ENCODE measurements around the gene C12orf56.

The C12orf56 gene

DNA sequence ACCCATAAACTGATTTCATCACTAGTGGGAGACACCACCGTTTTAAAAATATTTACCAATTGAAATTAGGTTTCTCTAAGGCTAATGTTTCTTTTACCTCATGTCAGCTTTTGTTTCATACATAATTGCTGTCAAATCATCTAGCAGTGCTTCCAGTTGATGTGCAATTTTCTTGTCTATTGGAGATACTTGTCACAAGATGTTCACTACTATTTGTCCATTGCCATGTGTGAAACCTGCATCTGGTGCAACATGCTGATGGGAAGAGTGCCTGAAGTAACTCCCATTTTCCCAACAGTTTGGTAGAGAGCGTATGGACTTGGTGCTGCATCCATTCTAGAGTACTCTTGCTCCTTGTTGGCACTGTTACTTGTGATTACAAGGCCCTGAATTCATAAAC, 23.3 kb upstream of the C12orf56 start:
- no peaks in the 10 kb centered on the region for H3K4me1 ChIP-seq
- no peak overlapping the region for H3K27ac ChIP-seq
- peaks cover 0 to 96% (median 50%) of the 10 kb centered on the region in 11 experiments; a peak in 20 of 22 replicates for H4K20me1 ChIP-seq
- TF ChIP-seq Cebpa-rat (IDR thresholded peaks at IDR 0.05) = no peak
- H3K4me2 ChIP-seq = no peak overlapping the region
- H3K27me3 ChIP-seq = no peaks in the 10 kb centered on the region
- H3K9ac ChIP-seq = no peak overlapping the region
- H3K9me3 ChIP-seq (replicated peaks in 1 of 11) = no peaks in the 10 kb centered on the region
- no peak overlapping the region for H3K4me3 ChIP-seq
- H3K36me3 ChIP-seq = peaks cover 97 to 100% (median 99%) of the 10 kb centered on the region in 11 experiments

DNA sequence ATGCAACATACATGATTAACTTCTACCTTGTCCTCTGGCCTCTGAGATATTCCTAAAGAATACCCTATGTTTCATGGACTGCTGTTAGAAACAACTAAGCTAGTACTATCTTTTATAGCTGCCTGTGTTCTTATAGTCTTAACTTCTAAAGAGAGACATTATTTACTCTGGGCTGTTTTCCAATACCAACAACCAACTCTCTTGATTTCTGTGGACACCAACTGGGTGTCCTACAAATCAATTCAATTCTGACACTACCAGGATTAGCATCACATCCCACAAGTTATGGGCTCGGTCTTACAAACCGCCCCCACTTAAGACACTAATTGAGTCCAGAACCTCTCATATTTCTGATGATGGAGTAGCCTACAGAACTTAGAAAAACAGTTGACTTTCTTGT, 21.9 kb upstream of the C12orf56 start:
- Histone ChIP-seq H3K9ac (no peak overlapping the region), H4K20me1 (peaks cover 8 to 96% (median 65%) of the 10 kb centered on the region in 11 experiments; a peak in 20 of 22 replicates), H3K27ac (no peak overlapping the region), H3K4me2 (no peak overlapping the region), H3K27me3 (no peaks in the 10 kb centered on the region), H3K9me3 (replicated peaks in 1 of 11) (no peaks in the 10 kb centered on the region), H3K4me3 (no peak overlapping the region), H3K36me3 (peaks cover 83 to 100% (median 93%) of the 10 kb centered on the region in 11 experiments), H3K4me1 (peaks cover 0 to 11% (median 5%) of the 10 kb centered on the region in 10 experiments; a peak in 11 of 20 replicates)
- no peak for TF ChIP-seq Cebpa-rat (IDR thresholded peaks at IDR 0.05)

DNA sequence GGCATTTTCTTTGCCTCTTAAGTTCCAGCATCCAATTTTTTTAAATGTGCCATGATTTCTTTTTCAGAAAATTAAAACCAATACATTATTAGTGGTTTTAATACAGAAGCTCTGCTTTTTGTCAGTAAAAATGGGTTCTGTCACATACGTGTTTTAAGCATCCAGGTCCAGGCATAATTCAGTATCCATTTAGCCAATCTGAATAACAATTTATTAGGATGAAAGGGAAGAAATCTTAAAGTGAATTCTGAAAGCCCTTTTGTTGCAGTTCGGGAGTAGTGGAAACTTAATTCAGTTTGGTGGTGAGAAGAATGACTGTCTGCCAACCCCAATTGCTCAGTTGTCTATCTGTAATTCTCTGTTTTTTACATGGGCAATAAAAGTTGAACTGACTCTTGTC, 20.9 kb upstream of the C12orf56 start:
- Histone ChIP-seq H3K9ac (no peak overlapping the region), H3K9me3 (replicated peaks in 1 of 11) (no peaks in the 10 kb centered on the region), H3K27me3 (no peaks in the 10 kb centered on the region), H4K20me1 (peaks cover 12 to 92% (median 63%) of the 10 kb centered on the region in 11 experiments; a peak in 20 of 22 replicates), H3K4me3 (no peak overlapping the region), H3K36me3 (peaks cover 73 to 98% (median 86%) of the 10 kb centered on the region in 11 experiments), H3K27ac (no peak overlapping the region), H3K4me2 (no peak overlapping the region), H3K4me1 (peaks cover 6 to 21% (median 16%) of the 10 kb centered on the region in 10 experiments; a peak in 18 of 20 replicates)
- TF ChIP-seq Cebpa-rat (IDR thresholded peaks at IDR 0.05) = no peak

DNA sequence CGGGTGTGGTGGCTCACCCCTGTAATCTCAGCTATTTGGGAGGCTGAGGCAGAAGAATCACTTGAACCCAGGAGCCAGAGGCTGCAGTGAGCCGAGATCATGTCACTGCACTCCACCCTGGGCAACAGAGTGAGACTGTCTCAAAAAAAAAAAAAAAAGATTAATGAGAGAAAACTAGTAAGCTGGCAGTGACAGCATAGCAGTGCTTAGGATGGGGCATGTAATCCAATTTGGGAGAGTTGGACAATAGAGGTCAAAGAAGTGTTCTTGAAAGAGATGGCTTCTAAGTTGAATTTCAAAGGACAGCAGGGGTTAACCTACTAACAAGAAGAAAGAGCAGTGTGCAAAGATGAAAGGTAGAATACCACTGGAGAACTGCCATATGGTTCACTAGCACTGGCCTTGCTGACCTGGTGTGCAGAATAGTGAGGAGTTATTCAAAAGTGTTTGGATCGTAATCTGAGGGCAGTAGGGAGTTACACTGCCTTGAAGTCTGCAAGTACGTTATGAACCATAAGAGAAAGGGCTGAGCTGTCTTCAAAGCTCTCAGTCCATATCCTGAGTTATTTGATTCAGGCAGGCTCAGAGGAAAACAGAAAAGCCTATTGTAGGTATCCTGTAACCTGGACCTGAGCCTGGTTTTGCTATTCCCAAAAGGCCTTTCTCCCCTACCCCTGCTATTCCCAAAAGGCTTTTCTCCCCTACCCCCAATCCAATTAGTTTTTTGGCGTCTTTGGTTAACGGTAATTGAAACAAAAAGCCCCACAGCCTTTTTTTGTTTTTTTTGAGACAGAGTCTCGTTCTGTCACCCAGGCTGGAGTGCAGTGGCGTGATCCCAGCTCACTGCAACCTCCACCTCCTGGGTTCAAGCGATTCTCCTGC, 17.0 kb upstream of the C12orf56 start:
- Histone ChIP-seq H3K36me3 (peaks cover 34 to 60% (median 47%) of the 10 kb centered on the region in 11 experiments), H3K4me2 (peak overlapping the region; percentile 28 to 96 (median 86); a peak in 18 of 22 replicates), H4K20me1 (peaks cover 12 to 65% (median 42%) of the 10 kb centered on the region in 11 experiments; a peak in 18 of 22 replicates), H3K4me1 (peaks cover 23 to 37% (median 33%) of the 10 kb centered on the region in 10 experiments; a peak in 19 of 20 replicates), H3K9me3 (replicated peaks in 1 of 11) (no peaks in the 10 kb centered on the region), H3K9ac (peak overlapping the region in 2 of 11 experiments; percentile 1 to 20; a peak in 1 of 22 replicates), H3K27ac (no peak overlapping the region), H3K4me3 (no peak overlapping the region), H3K27me3 (no peaks in the 10 kb centered on the region)
- TF ChIP-seq Cebpa-rat (IDR thresholded peaks at IDR 0.05) = no peak

DNA sequence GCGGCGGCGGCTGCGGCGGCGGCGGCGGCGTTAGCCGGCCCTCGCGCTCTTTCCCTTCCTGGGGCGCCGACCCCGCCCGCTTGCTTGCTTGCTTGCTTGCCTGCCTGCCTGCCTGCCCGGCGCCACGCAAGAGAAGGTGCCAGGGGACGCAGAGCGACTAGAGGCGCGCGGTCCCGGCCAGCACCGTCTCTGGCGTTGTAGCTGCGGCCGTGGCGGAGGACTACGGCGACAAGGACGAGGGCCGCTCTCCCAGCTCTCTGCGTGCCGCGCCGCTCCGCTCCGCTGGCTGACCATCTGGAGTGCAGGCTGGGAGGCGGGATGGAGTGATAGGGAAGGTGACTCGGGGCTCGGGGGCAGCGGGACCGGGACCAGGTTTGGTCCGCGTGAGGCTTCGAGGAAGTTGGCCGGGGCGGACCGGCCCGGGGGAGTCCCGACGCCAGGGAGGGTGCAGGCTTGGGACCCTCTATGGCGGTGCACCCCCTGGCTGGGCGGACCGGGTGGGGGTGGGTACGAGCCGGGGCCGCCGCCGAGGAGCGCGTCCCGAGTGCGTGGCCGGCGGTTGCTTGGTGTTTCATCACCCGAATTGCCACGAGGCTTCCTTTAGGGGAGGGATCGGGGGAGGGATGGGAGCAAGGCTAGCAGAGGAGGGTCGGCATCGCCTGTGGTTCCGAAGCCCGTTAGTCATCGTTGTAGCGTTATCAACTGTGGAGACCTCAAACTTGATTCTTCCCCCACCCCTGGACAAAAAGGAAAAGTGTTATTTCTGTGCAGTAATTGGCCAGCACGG, 14.1 kb upstream of the C12orf56 start:
- peaks cover 6 to 31% (median 18%) of the 10 kb centered on the region in 11 experiments; a peak in 20 of 22 replicates for H3K36me3 ChIP-seq
- H3K4me1 ChIP-seq = peaks cover 23 to 37% (median 33%) of the 10 kb centered on the region in 10 experiments; a peak in 19 of 20 replicates
- TF ChIP-seq Cebpa-rat (IDR thresholded peaks at IDR 0.05) = peak in 2 of 11 experiments; percentile 41 to 81; a peak in 3 of 22 replicates
- H3K9me3 ChIP-seq (replicated peaks in 1 of 11) = no peaks in the 10 kb centered on the region
- peak overlapping the region; percentile 88 to 100 (median 99) for H3K9ac ChIP-seq
- peak overlapping the region; percentile 74 to 95 (median 90) for H3K4me3 ChIP-seq
- H3K27me3 ChIP-seq = no peaks in the 10 kb centered on the region
- peak overlapping the region; percentile 86 to 100 (median 99) for H3K27ac ChIP-seq
- peaks cover 12 to 44% (median 27%) of the 10 kb centered on the region in 11 experiments; a peak in 17 of 22 replicates for H4K20me1 ChIP-seq
- peak overlapping the region; percentile 78 to 96 (median 88) for H3K4me2 ChIP-seq

DNA sequence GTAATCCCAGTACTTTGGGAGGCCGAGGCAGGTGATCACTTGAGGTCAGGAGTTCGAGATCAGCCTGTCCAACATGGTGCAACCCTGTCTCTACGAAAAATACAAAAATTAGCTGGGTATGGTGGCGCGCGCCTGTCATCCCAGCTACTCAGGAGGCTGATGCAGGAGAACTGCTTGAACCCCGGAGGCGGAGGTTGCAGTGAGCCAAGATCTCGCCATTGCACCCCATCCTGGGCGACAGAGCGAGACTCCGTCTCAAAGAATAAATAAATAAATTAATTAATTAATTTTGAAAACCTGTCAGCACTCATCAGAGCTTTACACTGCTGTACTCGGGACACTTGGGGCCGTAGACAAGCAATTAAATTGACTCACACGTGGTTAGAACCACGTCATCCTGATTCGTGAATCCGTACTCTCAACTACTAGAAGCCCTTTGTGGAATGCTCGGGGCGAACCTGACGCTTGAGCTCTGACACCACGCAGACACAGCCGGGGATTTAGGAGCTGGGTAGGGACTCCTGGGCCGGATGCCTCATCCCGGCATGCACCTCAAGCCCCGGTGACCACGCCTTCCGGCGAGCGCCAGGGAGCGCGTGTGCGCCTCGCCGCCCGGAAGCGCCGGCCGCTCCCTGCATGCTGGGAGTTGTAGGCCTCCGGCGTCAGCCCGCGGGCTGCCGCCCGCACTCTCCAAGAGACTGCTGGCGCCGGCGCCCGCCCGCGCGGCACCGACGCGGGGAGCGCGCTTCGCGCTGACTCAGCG, 13.3 kb upstream of the C12orf56 start, which contains the start of gene XPOT:
Gene XPOT, plus strand, starts transcription at position 686 of the 763 bp plus-strand sequence. CDS start 5,644 bp downstream, outside the sequence.
- peaks cover 23 to 37% (median 33%) of the 10 kb centered on the region in 10 experiments; a peak in 19 of 20 replicates for H3K4me1 ChIP-seq
- H4K20me1 ChIP-seq = peaks cover 12 to 36% (median 19%) of the 10 kb centered on the region in 11 experiments; a peak in 17 of 22 replicates
- peak within 1 kb of the TSS; percentile 86 to 100 (median 99) for H3K27ac ChIP-seq
- no peak for TF ChIP-seq Cebpa-rat (IDR thresholded peaks at IDR 0.05)
- peak within 1 kb of the TSS; percentile 78 to 96 (median 88) for H3K4me2 ChIP-seq
- H3K4me3 ChIP-seq = peak within 1 kb of the TSS; percentile 74 to 95 (median 90)
- peaks cover 0 to 23% (median 12%) of the 10 kb centered on the region in 11 experiments; a peak in 13 of 22 replicates for H3K36me3 ChIP-seq
- H3K27me3 ChIP-seq = no peaks in the 10 kb centered on the region
- H3K9ac ChIP-seq = peak within 1 kb of the TSS; percentile 88 to 100 (median 99)
- no peaks in the 10 kb centered on the region for H3K9me3 ChIP-seq (replicated peaks in 1 of 11)

DNA sequence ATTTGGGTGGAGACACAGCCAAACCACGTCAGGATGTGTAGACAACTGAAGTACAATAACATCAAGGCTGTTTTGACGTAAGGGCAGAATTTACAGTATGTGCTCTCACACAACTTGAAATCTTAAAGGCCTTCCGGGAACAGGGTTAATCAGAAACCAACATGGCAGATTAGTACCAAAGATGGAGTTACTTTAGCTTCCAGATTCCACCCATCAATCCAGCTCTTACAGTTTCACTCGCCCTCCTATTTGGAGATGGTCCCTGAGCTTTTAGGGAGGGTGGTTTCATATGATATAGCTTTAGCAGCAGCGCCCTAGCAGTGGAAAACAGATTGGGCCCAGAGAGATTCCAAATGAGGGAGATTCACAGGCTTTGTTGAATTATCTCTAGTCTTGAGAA, 11.6 kb upstream of the C12orf56 start:
- H3K9me3 ChIP-seq (replicated peaks in 1 of 11) = no peaks in the 10 kb centered on the region
- peaks cover 22 to 26% (median 23%) of the 10 kb centered on the region in 10 experiments; a peak in 19 of 20 replicates for H3K4me1 ChIP-seq
- H3K4me2 ChIP-seq = no peak overlapping the region
- no peak for TF ChIP-seq Cebpa-rat (IDR thresholded peaks at IDR 0.05)
- H3K4me3 ChIP-seq = no peak overlapping the region
- no peak overlapping the region for H3K27ac ChIP-seq
- no peak overlapping the region for H3K9ac ChIP-seq
- peaks cover under 1 to 19% (median 2%) of the 10 kb centered on the region in 11 experiments; a peak in 12 of 22 replicates for H4K20me1 ChIP-seq
- H3K36me3 ChIP-seq = peaks cover 0 to 6% (median 0%) of the 10 kb centered on the region in 11 experiments; a peak in 1 of 22 replicates
- no peaks in the 10 kb centered on the region for H3K27me3 ChIP-seq

DNA sequence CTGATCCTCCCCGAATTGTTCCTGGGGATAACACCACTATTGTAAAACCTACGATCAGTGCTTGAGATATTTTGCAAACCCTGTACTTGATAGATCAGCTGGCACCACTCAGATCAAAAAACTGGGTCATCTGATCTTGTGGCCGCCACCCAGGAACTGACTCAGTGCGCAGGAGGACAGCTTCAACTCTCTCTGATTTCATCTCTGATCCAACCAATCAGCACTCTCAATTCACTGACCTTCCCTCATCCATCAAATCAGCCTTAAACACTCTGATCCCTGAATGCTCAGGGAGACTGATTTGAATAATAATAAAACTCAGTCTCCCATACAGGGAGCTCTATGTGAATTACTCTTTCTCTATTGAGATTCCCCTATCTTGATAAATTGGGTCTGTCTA, 9.5 kb upstream of the C12orf56 start:
- no peak overlapping the region for H3K4me2 ChIP-seq
- no peaks in the 10 kb centered on the region for H3K9me3 ChIP-seq (replicated peaks in 1 of 11)
- H3K36me3 ChIP-seq = no peaks in the 10 kb centered on the region
- H3K27me3 ChIP-seq = no peaks in the 10 kb centered on the region
- H4K20me1 ChIP-seq = no peaks in the 10 kb centered on the region
- H3K27ac ChIP-seq = no peak overlapping the region
- TF ChIP-seq Cebpa-rat (IDR thresholded peaks at IDR 0.05) = no peak
- H3K9ac ChIP-seq = no peak overlapping the region
- H3K4me3 ChIP-seq = no peak overlapping the region
- peaks cover 5 to 7% (median 6%) of the 10 kb centered on the region in 10 experiments; a peak in 14 of 20 replicates for H3K4me1 ChIP-seq

Data from BLaER1 treated with 17β-estradiol and CSF1 and Interleukin-3, amounts not matched to agents 10 nM and 100 nM (cell line).